ENCODE measurements around the gene PSMB2. TPM values are rescaled to one million over a fixed set of nuclear protein-coding genes. Genes with fewer than 3 reads are reported as not detected.

PSMB2 gene
- polyA plus RNA-seq, 1 experiment = 82.3 TPM

DNA sequence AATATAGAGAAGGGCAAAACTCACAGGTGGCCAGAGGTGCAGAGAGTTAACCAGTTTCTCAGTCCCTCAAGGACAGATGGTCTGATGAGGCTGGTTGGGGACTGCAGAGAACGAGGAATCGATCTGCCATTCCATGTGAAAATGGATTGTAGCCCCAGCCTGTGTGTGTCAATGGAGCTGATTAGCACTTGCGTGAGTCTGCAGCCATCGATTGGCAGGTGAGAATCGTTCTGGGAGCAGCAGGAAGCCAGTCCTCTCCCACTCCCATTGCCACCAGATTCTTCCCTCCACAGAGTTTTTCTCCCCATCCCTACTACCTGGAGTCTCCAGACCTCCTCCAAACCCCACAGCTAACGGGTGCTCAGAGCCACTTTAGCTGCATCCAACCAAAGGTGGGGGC, 18.3 kb upstream of the PSMB2 start:
- CTCF ChIA-PET = interaction anchor here (1.3 kb wide), 1 partner anchor 10 kb away, joined by 3 read pairs; no protein-coding TSS in a partner anchor
- Histone ChIP-seq H3K27me3 (ENCODE audit: control insufficient read depth, insufficient read depth, low read length) (no peaks in the 10 kb centered on the region), H3K4me3 (ENCODE audit: low read depth, low read length) (no peak overlapping the region), H3K36me3 (ENCODE audit: control insufficient read depth, insufficient read depth, low read length) (no peaks in the 10 kb centered on the region)
- DNase-seq (ENCODE audit: low read depth) = no peak
- POLR2A ChIA-PET = no interaction called here
- TF ChIP-seq, protein P1, sequence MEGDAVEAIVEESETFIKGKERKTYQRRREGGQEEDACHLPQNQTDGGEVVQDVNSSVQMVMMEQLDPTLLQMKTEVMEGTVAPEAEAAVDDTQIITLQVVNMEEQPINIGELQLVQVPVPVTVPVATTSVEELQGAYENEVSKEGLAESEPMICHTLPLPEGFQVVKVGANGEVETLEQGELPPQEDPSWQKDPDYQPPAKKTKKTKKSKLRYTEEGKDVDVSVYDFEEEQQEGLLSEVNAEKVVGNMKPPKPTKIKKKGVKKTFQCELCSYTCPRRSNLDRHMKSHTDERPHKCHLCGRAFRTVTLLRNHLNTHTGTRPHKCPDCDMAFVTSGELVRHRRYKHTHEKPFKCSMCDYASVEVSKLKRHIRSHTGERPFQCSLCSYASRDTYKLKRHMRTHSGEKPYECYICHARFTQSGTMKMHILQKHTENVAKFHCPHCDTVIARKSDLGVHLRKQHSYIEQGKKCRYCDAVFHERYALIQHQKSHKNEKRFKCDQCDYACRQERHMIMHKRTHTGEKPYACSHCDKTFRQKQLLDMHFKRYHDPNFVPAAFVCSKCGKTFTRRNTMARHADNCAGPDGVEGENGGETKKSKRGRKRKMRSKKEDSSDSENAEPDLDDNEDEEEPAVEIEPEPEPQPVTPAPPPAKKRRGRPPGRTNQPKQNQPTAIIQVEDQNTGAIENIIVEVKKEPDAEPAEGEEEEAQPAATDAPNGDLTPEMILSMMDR (IDR thresholded peaks at IDR 0.05; ENCODE audit: insufficient read depth, low read depth, low read length) = no peak

DNA sequence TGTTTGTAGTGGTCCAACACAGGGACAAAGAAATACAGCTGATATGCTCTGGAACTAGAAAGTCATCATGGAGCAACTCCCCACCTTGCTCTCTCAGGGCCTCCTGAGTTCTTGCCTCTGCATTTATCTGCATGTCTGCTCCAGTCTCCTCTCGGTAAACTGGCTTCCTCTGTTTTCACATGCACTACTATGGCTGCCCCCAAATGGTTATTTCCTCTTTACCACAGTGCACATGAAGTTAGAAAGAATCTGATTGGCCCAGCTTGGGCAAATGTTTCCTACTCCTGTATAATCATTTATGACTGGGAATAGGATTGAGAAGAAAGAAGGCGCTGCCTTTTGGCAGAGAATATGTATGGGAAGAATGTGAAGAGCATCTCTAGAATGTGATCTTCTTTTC, 16.5 kb upstream of the PSMB2 start:
- Histone ChIP-seq H3K4me3 (ENCODE audit: low read depth, low read length) (no peak overlapping the region), H3K36me3 (ENCODE audit: control insufficient read depth, insufficient read depth, low read length) (no peaks in the 10 kb centered on the region), H3K27me3 (ENCODE audit: control insufficient read depth, insufficient read depth, low read length) (no peaks in the 10 kb centered on the region; the same call in 1 of the 2 replicates)
- no peak for DNase-seq (ENCODE audit: low read depth)
- ChIA-PET POLR2A (no interaction called here), CTCF (interaction anchor here (1.4 kb wide), 1 partner anchor 44 kb away, joined by 3 read pairs; no protein-coding TSS in a partner anchor)
- TF ChIP-seq, protein P1 (IDR thresholded peaks at IDR 0.05; ENCODE audit: insufficient read depth, low read depth, low read length) = no peak

GRCh38 chr1:35656863-35657232, 15.5 kb upstream of the PSMB2 start:
- TF ChIP-seq, protein P1 (IDR thresholded peaks at IDR 0.05; ENCODE audit: insufficient read depth, low read depth, low read length) = no peak
- H3K4me3 ChIP-seq (ENCODE audit: low read depth, low read length) = no peak overlapping the region
- no peaks in the 10 kb centered on the region for H3K36me3 ChIP-seq (ENCODE audit: control insufficient read depth, insufficient read depth, low read length)
- ChIA-PET CTCF (interaction anchor here (1.1 to 1.4 kb wide), 3 partner anchors 12 to 610 kb away, joined by 3 read pairs; no protein-coding TSS in a partner anchor), POLR2A (interaction anchor here (0.6 kb wide), 1 partner anchor 382 kb away, joined by 4 read pairs; no protein-coding TSS in a partner anchor)
- no peak for DNase-seq (ENCODE audit: low read depth)
- H3K27me3 ChIP-seq (ENCODE audit: control insufficient read depth, insufficient read depth, low read length) = no peaks in the 10 kb centered on the region; the same call in 1 of the 2 replicates

- H3K27me3 ChIP-seq (ENCODE audit: control insufficient read depth, insufficient read depth, low read length) = no peaks in the 10 kb centered on the region; the same call in 1 of the 2 replicates
- H3K4me3 ChIP-seq (ENCODE audit: low read depth, low read length) = no peak overlapping the region
- POLR2A ChIA-PET = interaction anchor here (0.6 kb wide), 1 partner anchor 382 kb away, joined by 4 read pairs; no protein-coding TSS in a partner anchor
- H3K36me3 ChIP-seq (ENCODE audit: control insufficient read depth, insufficient read depth, low read length) = no peaks in the 10 kb centered on the region
- TF ChIP-seq, protein P1 (IDR thresholded peaks at IDR 0.05; ENCODE audit: insufficient read depth, low read depth, low read length) = no peak
- CTCF ChIA-PET = interaction anchor here (1.1 to 1.4 kb wide), 4 partner anchors 10 to 609 kb away, joined by 3 read pairs; no protein-coding TSS in a partner anchor
- DNase-seq (ENCODE audit: low read depth) = no peak
These were observed 15.0 kb upstream of the PSMB2 start for GRCh38 chr1:35656148-35656862.

DNA sequence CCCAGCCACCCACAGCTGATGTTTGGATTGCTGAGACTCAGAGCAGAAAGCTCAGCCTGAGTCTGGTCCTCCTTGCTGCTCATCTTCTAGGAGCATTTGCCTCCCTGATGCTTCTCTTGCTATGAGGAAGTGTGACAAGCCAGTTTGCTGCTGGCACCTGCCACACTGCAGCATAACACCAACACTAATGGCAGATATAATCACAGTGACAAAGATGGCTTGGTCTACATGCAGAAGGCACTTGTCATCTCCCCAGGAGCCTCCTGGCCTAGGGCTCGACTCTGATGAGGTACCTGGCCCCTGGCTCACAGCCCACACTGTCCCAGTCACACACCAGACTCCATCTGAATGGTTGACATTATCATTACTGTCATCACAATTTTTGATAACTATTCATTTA, 13.9 kb upstream of the PSMB2 start:
- H3K36me3 ChIP-seq (ENCODE audit: control insufficient read depth, insufficient read depth, low read length) = no peaks in the 10 kb centered on the region
- TF ChIP-seq, protein P1 (IDR thresholded peaks at IDR 0.05; ENCODE audit: insufficient read depth, low read depth, low read length) = no peak
- H3K4me3 ChIP-seq (ENCODE audit: low read depth, low read length) = no peak overlapping the region
- ChIA-PET POLR2A (no interaction called here), CTCF (interaction anchor here (1.1 to 2.0 kb wide), 2 partner anchors 10 to 11 kb away, joined by 3 to 8 read pairs; no protein-coding TSS in a partner anchor)
- no peaks in the 10 kb centered on the region; the same call in 1 of the 2 replicates for H3K27me3 ChIP-seq (ENCODE audit: control insufficient read depth, insufficient read depth, low read length)
- no peak for DNase-seq (ENCODE audit: low read depth)

Measured in BJ (cell line).